Common myeloid progenitor, CD34-positive (primary cell): Measurements from ENCODE around the gene MAPKAP1.

ENCODE experiments used
- CTCF ChIA-PET: fragments of 350-600 bp; sonication (Branson Sonifier 250); formaldehyde crosslinking; loops from one replicate; lab custom pipeline; 2021; ENCODE audit warnings: antibody characterized with exemption; lab: Charles Lee
- POLR2A ChIA-PET: fragments of 350-600 bp; sonication (Branson Sonifier 250); formaldehyde crosslinking; loops from one replicate; lab custom pipeline; 2021; ENCODE audit warnings: antibody characterized with exemption; lab: Charles Lee
- DNase-seq, 3 donors: peaks; one replicate each; pipeline versions ENCODE4 v3.0.0 to v3.0.0-alpha.2; 2013
- H3K27ac ChIP-seq, 2 experiments: 1 replicate in 1 of 2; 2 replicates in 1 of 2; pipeline ENCODE4 v1.7.0; 2013; ENCODE audit warnings: inconsistent platforms in 2 of 2, low read length in 2 of 2, mild to moderate bottlenecking in 2 of 2, low read depth in 1 of 2, moderate library complexity in 1 of 2; ENCODE audit not compliant: severe bottlenecking in 2 of 2, insufficient read depth in 1 of 2, poor library complexity in 1 of 2
- H3K27me3 ChIP-seq, 5 experiments: replicated peaks in 2 of 5; 1 replicate in 3 of 5; 2 replicates in 2 of 5; pipeline versions ENCODE4 v1.6.1 to v1.7.0; 2013; ENCODE audit warnings: low read length in 4 of 5, mild to moderate bottlenecking in 2 of 5, moderate library complexity in 2 of 5, inconsistent platforms in 1 of 5; ENCODE audit not compliant: insufficient read depth in 5 of 5, control insufficient read depth in 4 of 5
- H3K36me3 ChIP-seq, 4 experiments: 1 replicate in 2 of 4; 2 replicates in 2 of 4; pipeline versions ENCODE4 v1.6.1 to v1.7.0; 2013; ENCODE audit warnings: low read length in 3 of 4, control low read depth in 1 of 4, mild to moderate bottlenecking in 1 of 4; ENCODE audit not compliant: control insufficient read depth in 4 of 4, insufficient read depth in 4 of 4
- H3K4me1 ChIP-seq, 4 experiments: 1 replicate in 3 of 4; 2 replicates in 1 of 4; pipeline versions ENCODE4 v1.6.1 to v1.7.1; 2013; ENCODE audit warnings: low read length in 3 of 4, mild to moderate bottlenecking in 3 of 4, control low read depth in 1 of 4, inconsistent platforms in 1 of 4, moderate library complexity in 1 of 4; ENCODE audit not compliant: control insufficient read depth in 4 of 4, insufficient read depth in 4 of 4; ENCODE audit errors: control extremely low read depth in 1 of 4
- H3K4me3 ChIP-seq, 7 experiments: 1 replicate in 4 of 7; 2 replicates in 3 of 7; pipeline versions ENCODE4 v1.5.1 to v1.7.0; 2013; ENCODE audit warnings: mild to moderate bottlenecking in 7 of 7, low read length in 6 of 7, moderate library complexity in 6 of 7, inconsistent platforms in 2 of 7, low read depth in 2 of 7, control low read depth in 1 of 7; ENCODE audit not compliant: insufficient read depth in 4 of 7, control insufficient read depth in 1 of 7; ENCODE audit errors: extremely low read depth in 1 of 7
- H3K9me3 ChIP-seq, 5 experiments: 1 replicate in 4 of 5; 2 replicates in 1 of 5; pipeline versions ENCODE4 v1.6.1 to v1.7.1; 2013; ENCODE audit warnings: low read length in 4 of 5, mild to moderate bottlenecking in 2 of 5, inconsistent platforms in 1 of 5, low read depth in 1 of 5, moderate library complexity in 1 of 5; ENCODE audit not compliant: control insufficient read depth in 4 of 5, insufficient read depth in 2 of 5; ENCODE audit errors: control extremely low read depth in 1 of 5
- WGBS: methylation state at CpG from one replicate; pipeline ENCODE4 v1.1.5; 2013; ENCODE audit not compliant: insufficient coverage; 5-methylcytosine and 5-hydroxymethylcytosine counted together

The MAPKAP1 gene

DNA sequence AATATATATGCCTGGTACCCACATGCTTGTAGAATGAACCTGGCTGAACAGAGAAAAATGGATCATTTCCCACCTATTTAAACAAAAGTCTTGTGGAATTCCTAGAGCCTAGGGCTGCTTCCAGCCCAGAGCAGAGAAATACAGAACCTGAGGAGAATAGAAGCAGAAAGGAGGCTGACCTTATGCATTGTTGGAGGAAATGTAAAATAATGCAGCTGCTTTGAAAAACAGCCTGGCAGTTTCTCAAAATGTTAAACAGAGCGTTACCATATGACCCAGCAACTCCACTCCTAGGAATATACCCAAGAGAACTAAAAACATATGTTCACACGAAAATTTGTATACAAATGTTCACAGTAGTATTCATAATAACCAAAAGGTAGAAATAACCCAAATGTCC lies 15.1 kb downstream of the MAPKAP1 start:
- Histone ChIP-seq H3K27me3 (no peaks in the 10 kb centered on the region), H3K36me3 (peaks cover 0 to 2% (median 0%) of the 10 kb centered on the region in 4 experiments), H3K4me3 (no peak overlapping the region), H3K4me1 (peaks cover 0 to 5% (median 0%) of the 10 kb centered on the region in 4 experiments), H3K9me3 (no peaks in the 10 kb centered on the region), H3K27ac (no peak overlapping the region)
- ChIA-PET POLR2A (interaction anchor here (0.6 kb wide), 1 partner anchor 51 kb away, joined by 3 read pairs; no protein-coding TSS in a partner anchor), CTCF (no interaction called here)
- no peak for DNase-seq
- WGBS: no CpG with 5 or more reads among the region's 2 CpGs

DNA sequence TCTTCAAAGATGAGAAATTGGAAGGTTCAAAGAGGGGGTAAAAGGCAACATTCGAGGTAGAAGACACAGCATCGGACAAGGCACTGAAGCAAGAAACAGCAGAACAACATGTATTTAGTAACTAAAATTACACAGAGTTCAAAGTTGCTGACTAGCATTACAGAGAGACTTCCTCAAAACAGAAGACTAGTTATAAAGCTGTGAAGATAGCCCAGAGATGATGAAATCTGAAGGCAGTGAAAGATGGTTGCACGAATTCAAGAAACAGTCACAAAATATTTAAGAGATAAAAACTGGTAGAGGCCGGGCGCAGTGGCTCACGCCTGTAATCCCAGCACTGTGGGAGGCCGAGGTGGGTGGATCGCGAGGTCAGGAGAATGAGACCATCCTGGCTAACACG lies 16.3 kb downstream of the MAPKAP1 start:
- peak in 1 of 3 donors; percentile 9 for DNase-seq
- no peaks in the 10 kb centered on the region for H3K27me3 ChIP-seq
- ChIA-PET CTCF (no interaction called here), POLR2A (no interaction called here)
- WGBS: 78% methylated on average over 5 of the region's 10 CpGs
- no peak overlapping the region for H3K4me3 ChIP-seq
- no peaks in the 10 kb centered on the region for H3K36me3 ChIP-seq
- H3K27ac ChIP-seq: no peak overlapping the region
- H3K4me1 ChIP-seq: peaks cover 0 to 5% (median 0%) of the 10 kb centered on the region in 4 experiments
- H3K9me3 ChIP-seq: no peaks in the 10 kb centered on the region

DNA sequence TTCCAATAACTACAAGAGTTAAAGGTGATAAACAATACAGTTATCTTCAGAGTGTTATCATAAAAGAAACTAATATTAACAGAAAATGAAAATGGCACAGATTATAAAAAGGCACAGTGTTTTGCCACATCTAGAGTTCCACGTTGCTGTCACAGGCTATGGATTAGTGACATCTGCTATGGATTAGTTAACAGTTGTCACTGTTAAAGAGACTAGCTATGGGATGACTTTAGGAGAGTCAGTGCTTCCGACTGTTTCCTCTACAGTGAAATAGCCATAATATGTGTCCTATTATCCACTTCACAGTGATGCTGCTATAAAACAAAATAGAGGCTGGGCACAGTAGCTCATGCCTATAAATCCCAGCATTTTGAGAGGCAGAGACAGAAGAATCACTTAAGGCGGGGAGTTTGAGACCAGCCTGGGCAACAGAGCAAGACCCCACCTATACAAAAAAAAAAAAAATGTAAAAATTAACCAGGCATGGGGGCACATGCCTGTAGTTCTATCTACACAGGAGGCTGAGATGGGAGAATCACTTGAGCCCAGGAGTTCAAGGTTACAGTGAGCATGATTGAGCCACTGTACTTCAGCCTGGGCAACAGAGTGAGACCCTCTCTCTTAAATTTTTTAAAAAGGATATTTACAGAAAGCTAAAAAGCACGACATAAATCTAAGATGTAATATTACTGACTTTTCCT lies 19.7 kb downstream of the MAPKAP1 start:
- Histone ChIP-seq H3K4me1 (peaks cover 0 to 5% (median 0%) of the 10 kb centered on the region in 4 experiments), H3K36me3 (peaks cover 0 to 9% (median 2%) of the 10 kb centered on the region in 4 experiments), H3K27me3 (no peaks in the 10 kb centered on the region), H3K9me3 (no peaks in the 10 kb centered on the region), H3K4me3 (no peak overlapping the region), H3K27ac (no peak overlapping the region)
- no peak for DNase-seq
- ChIA-PET CTCF (interaction anchor here (0.9 kb wide), 1 partner anchor 41 kb away, joined by 3 read pairs; no protein-coding TSS in a partner anchor), POLR2A (no interaction called here)
- whole genome bisulfite sequencing: no CpG with 5 or more reads among the region's 4 CpGs

DNA sequence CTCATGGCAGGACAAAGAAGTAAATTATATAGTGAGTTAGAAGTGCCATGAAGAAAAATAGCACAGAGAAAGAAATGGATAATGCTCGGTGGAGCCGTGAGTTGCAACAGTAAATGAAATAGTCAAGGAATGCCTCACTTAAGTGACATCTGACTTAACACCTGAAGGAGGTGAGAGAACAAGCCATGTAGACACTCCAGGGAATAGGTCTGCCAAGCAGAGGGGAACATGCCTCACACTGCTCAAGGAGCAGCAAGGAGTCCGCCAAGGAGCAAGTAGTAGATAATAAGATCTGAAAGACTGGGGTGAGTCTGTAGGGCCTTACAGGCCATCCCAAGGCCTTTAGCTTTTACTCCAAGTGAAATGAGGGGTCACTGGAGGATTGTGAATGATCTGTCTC lies 21.8 kb downstream of the MAPKAP1 start:
- POLR2A ChIA-PET: interaction anchor here (0.6 kb wide), 1 partner anchor 34 kb away, joined by 5 read pairs; no protein-coding TSS in a partner anchor
- no peak for DNase-seq
- CTCF ChIA-PET: interaction anchor here (0.6 kb wide), 1 partner anchor 939 kb away, joined by 3 read pairs; no protein-coding TSS in a partner anchor
- peaks cover 0 to under 1% (median 0%) of the 10 kb centered on the region in 4 experiments for H3K4me1 ChIP-seq
- no peak overlapping the region for H3K4me3 ChIP-seq
- peaks cover 0 to 9% (median 2%) of the 10 kb centered on the region in 4 experiments for H3K36me3 ChIP-seq
- WGBS: 100% methylated on average over 2 of the region's 3 CpGs
- no peaks in the 10 kb centered on the region for H3K27me3 ChIP-seq
- no peak overlapping the region for H3K27ac ChIP-seq
- no peaks in the 10 kb centered on the region for H3K9me3 ChIP-seq

DNA sequence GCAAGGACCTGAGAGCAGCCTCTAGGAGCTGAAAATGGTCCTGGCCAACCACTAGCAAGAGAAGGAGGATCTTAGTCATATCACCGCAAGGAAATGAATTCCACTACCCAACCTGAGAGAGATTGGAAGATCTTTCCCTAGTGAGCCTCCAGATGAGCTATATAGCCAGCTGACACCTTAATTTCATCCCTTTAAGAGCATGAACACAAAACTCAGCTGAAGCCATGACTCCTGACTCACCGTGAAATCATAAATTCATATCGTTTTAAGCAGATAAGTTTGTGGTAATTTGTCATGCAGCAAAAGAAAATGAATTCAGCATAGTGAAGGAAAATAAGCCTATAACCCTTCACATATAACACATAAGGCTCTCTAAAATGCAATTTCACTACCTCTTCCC lies 23.5 kb downstream of the MAPKAP1 start:
- H3K4me1 ChIP-seq: no peaks in the 10 kb centered on the region
- H3K27ac ChIP-seq: no peak overlapping the region
- no peak overlapping the region for H3K4me3 ChIP-seq
- WGBS: no CpG with 5 or more reads among the region's 3 CpGs
- CTCF ChIA-PET: interaction anchor here (0.9 kb wide), 1 partner anchor 14 kb away, joined by 3 read pairs; no protein-coding TSS in a partner anchor
- H3K27me3 ChIP-seq: no peaks in the 10 kb centered on the region
- DNase-seq: no peak
- H3K9me3 ChIP-seq: no peaks in the 10 kb centered on the region
- H3K36me3 ChIP-seq: peaks cover 0 to 9% (median 2%) of the 10 kb centered on the region in 4 experiments
- POLR2A ChIA-PET: no interaction called here

DNA sequence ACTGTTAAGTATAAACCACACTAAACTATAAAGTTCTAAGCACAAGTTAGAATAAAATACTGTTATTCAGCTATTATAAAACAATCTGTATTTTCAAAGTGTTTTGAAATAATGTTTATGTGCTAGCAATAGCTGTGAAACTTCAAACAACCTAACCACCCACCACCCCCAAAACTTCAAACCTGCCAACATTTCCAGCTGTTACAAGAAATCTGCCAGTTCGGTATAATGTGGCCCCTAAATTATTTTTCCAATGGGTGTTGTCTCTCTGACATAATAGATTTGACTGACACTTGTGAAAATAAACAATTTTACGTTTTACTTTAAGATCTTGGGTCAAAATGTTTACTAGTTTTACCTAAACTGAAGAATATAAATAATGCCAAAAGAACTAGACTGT lies 24.7 kb downstream of the MAPKAP1 start:
- Histone ChIP-seq H3K36me3 (peaks cover 0 to 9% (median 2%) of the 10 kb centered on the region in 4 experiments), H3K27ac (no peak overlapping the region), H3K27me3 (no peaks in the 10 kb centered on the region), H3K4me3 (no peak overlapping the region), H3K9me3 (no peaks in the 10 kb centered on the region), H3K4me1 (no peaks in the 10 kb centered on the region)
- no peak for DNase-seq
- ChIA-PET POLR2A (interaction anchor here (0.6 kb wide), 1 partner anchor 81 kb away, joined by 5 read pairs; no protein-coding TSS in a partner anchor), CTCF (interaction anchor here (0.9 kb wide), 1 partner anchor 13 kb away, joined by 3 read pairs; no protein-coding TSS in a partner anchor)
- WGBS: no CpG with 5 or more reads among the region's 2 CpGs

DNA sequence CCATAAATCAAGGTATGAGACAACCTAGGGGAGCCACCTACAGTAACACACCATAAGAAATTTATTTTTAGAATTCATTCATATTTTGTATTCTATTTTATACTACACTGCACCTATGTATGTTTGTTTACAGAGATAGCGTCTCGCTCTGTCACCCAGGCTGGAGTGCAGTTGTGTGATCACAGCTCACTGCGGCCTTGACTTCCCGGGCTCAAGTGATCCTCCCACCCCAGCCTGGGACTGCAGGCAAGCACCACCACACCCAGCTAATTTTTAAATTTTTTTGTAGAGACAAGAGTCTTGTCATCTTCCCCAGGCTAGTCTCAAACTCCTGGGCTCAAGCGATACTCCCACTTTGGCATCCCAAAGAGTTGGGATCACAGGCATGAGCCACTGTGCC lies 25.4 kb downstream of the MAPKAP1 start:
- ChIA-PET CTCF (no interaction called here), POLR2A (no interaction called here)
- Histone ChIP-seq H3K4me3 (no peak overlapping the region), H3K27ac (no peak overlapping the region), H3K36me3 (peaks cover 0 to 9% (median 2%) of the 10 kb centered on the region in 4 experiments), H3K4me1 (no peaks in the 10 kb centered on the region), H3K9me3 (no peaks in the 10 kb centered on the region), H3K27me3 (no peaks in the 10 kb centered on the region)
- WGBS: 100% methylated on average over 3 of the region's 5 CpGs
- no peak for DNase-seq
